Keratinocyte (primary cell): ENCODE results near the gene SLC19A1. TPM values are rescaled to one million over a fixed set of nuclear protein-coding genes. Genes with fewer than 3 reads are reported as not detected.

Experiments used
- DNase-seq: peaks from one replicate; pipeline ENCODE4 v3.0.0-alpha.2; 2011; ENCODE audit warnings: low read depth, missing footprints, low spot score
- FAIRE-seq: peaks from 2 replicates; lab custom pipeline; 2011; peaks lifted over from hg19 to GRCh38; lab: Jason Lieb, UNC
- H2AFZ ChIP-seq: 2 replicates; pipeline ENCODE4 v1.6.0; 2012; ENCODE audit warnings: low read length, control low read depth, inconsistent platforms; ENCODE audit not compliant: control insufficient read depth
- H3K27ac ChIP-seq: 2 replicates; pipeline ENCODE4 v1.5.1; 2011; ENCODE audit warnings: low read length; ENCODE audit not compliant: control insufficient read depth, insufficient read depth
- H3K27me3 ChIP-seq: 3 replicates; pipeline ENCODE4 v1.6.0; 2011; ENCODE audit warnings: low read length; ENCODE audit not compliant: control insufficient read depth, insufficient read depth; ENCODE audit errors: extremely low read depth
- H3K36me3 ChIP-seq, 2 experiments: 2 replicates in 1 of 2; 3 replicates in 1 of 2; pipeline ENCODE4 v1.5.1; 2011; ENCODE audit warnings: low read length in 2 of 2, mild to moderate bottlenecking in 1 of 2; ENCODE audit not compliant: control insufficient read depth in 2 of 2, insufficient read depth in 2 of 2; ENCODE audit errors: extremely low read depth in 1 of 2
- H3K4me1 ChIP-seq: 3 replicates; pipeline ENCODE4 v1.5.1; 2011; ENCODE audit warnings: low read length; ENCODE audit not compliant: control insufficient read depth, insufficient read depth; ENCODE audit errors: extremely low read depth
- H3K4me2 ChIP-seq: 3 replicates; pipeline ENCODE4 v1.6.0; 2011; ENCODE audit warnings: low read depth, low read length; ENCODE audit not compliant: control insufficient read depth, insufficient read depth; ENCODE audit errors: extremely low read depth
- H3K4me3 ChIP-seq, 3 experiments: fragments of 200-600 bp in 1 of 3; sonication (generic) in 1 of 3; 2 replicates in 2 of 3; 3 replicates in 1 of 3; pipeline ENCODE4 v1.5.1; 2011 to 2016; ENCODE audit warnings: low read length in 3 of 3, mild to moderate bottlenecking in 3 of 3, control low read depth in 2 of 3, inconsistent platforms in 1 of 3, low read depth in 1 of 3, mixed read lengths in 1 of 3, mixed run types in 1 of 3, moderate library complexity in 1 of 3; ENCODE audit not compliant: control insufficient read depth in 2 of 3, insufficient read depth in 2 of 3; ENCODE audit errors: extremely low read depth in 1 of 3
- H3K79me2 ChIP-seq: 2 replicates; pipeline ENCODE4 v1.6.0; 2012; ENCODE audit warnings: low read length; ENCODE audit not compliant: control insufficient read depth, insufficient read depth
- H3K9ac ChIP-seq: 3 replicates; pipeline ENCODE4 v1.6.0; 2011; ENCODE audit warnings: low read length; ENCODE audit not compliant: control insufficient read depth, insufficient read depth; ENCODE audit errors: extremely low read depth
- H3K9me1 ChIP-seq: 3 replicates; pipeline ENCODE4 v1.6.0; 2011; ENCODE audit warnings: low read length; ENCODE audit not compliant: control insufficient read depth, insufficient read depth; ENCODE audit errors: extremely low read depth
- H3K9me3 ChIP-seq: 2 replicates; pipeline ENCODE4 v1.5.1; 2012; ENCODE audit warnings: low read depth, low read length; ENCODE audit not compliant: control insufficient read depth
- H4K20me1 ChIP-seq: 3 replicates; pipeline ENCODE4 v1.6.0; 2011; ENCODE audit warnings: low read length; ENCODE audit not compliant: control insufficient read depth, insufficient read depth; ENCODE audit errors: extremely low read depth
- CTCF ChIP-seq, 3 experiments: IDR thresholded peaks in 1 of 3; conservative IDR thresholded peaks in 1 of 3; optimal IDR thresholded peaks in 1 of 3; 2 replicates in 2 of 3; 3 replicates in 1 of 3; pipeline versions ENCODE3 to v1.5.1; 2011; ENCODE audit warnings: low read length in 3 of 3, mild to moderate bottlenecking in 3 of 3, moderate library complexity in 2 of 3, control low read depth in 1 of 3, inconsistent platforms in 1 of 3; ENCODE audit not compliant: insufficient read depth in 2 of 3; ENCODE audit errors: extremely low read depth in 1 of 3
- EZH2 ChIP-seq: IDR thresholded peaks from one replicate; pipeline ENCODE4 v1.6.1; 2012; ENCODE audit warnings: inconsistent platforms, mild to moderate bottlenecking, low read length, moderate library complexity
- dilution Hi-C: fragments of 300-500 bp; cut with MboI; formaldehyde crosslinking; loops from one replicate; pipeline ENCODE4 v1.7.0; 2020; ENCODE audit warnings: low sequenced_read_pairs; ENCODE audit not compliant: extremely low pct_ligation_motif_present
- polyA plus RNA-seq, 5 experiments: library from polyadenylated mRNA; depleted of rRNA in 3 of 5; stranded (reverse) in 3 of 5; stranded (forward) in 1 of 5; unstranded in 1 of 5; fragments of >200 nt; gene quantifications; 1 replicate in 1 of 5; 2 replicates in 3 of 5; 3 replicates in 1 of 5; pipeline versions ENCODE4 v1.2.1 to v1.2.3, GENCODE V29; 2011 to 2012; ENCODE audit warnings: missing spikeins in 2 of 5, low read depth in 1 of 5, low replicate concordance in 1 of 5

SLC19A1 gene
- polyA plus RNA-seq, 1 donor (not counting 4 experiments of a cell fraction or from before 2014, with no cell fraction given), result 3.8 TPM

GRCh38 chr21:45471525-45472221, 70.6 kb downstream of the SLC19A1 start:
- H3K9me1 ChIP-seq, result no peaks in the 10 kb centered on the region
- H2AFZ ChIP-seq, result peak overlapping the region; percentile 37
- H3K79me2 ChIP-seq, result no peaks in the 10 kb centered on the region
- no peaks in the 10 kb centered on the region for H3K9me3 ChIP-seq
- H3K27me3 ChIP-seq, result no peaks in the 10 kb centered on the region
- H4K20me1 ChIP-seq, result no peaks in the 10 kb centered on the region
- DNase-seq (no peak), FAIRE-seq (no peak)
- TF ChIP-seq EZH2, result no peak
- TF ChIP-seq CTCF (optimal IDR thresholded peaks at IDR 0.05 in 1 of 3, IDR thresholded peaks at IDR 0.05 in 1 of 3, conservative IDR thresholded peaks at IDR 0.05 in 1 of 3; ENCODE audit: extremely low read depth in 1 of 3, insufficient read depth in 2 of 3, low read length in 3 of 3), result no peak
- H3K9ac ChIP-seq, result peak overlapping the region; percentile 60
- H3K4me3 ChIP-seq, result peak overlapping the region in 2 of 3 experiments; percentile 40 to 49
- peak overlapping the region; percentile 75 for H3K27ac ChIP-seq
- dilution Hi-C loops, result no loop called here
- H3K4me2 ChIP-seq, result peak overlapping the region; percentile 93
- peaks cover 3 to 6% of the 10 kb centered on the region in 2 experiments for H3K36me3 ChIP-seq
- peaks cover 31% of the 10 kb centered on the region for H3K4me1 ChIP-seq

GRCh38 chr21:45470773-45471524, 71.3 kb downstream of the SLC19A1 start:
- dilution Hi-C loops, result no loop called here
- FAIRE-seq, result peak; percentile 97
- Histone ChIP-seq H3K36me3 (peaks cover 0 to 3% of the 10 kb centered on the region in 2 experiments), H3K79me2 (no peaks in the 10 kb centered on the region), H3K4me3 (peak overlapping the region in 2 of 3 experiments; percentile 40 to 49), H3K9me3 (no peaks in the 10 kb centered on the region), H3K27me3 (no peaks in the 10 kb centered on the region), H2AFZ (peak overlapping the region; percentile 69), H3K27ac (peak overlapping the region; percentile 75), H4K20me1 (no peaks in the 10 kb centered on the region), H3K4me1 (peaks cover 31% of the 10 kb centered on the region), H3K9ac (peak overlapping the region; percentile 60), H3K9me1 (no peaks in the 10 kb centered on the region), H3K4me2 (peak overlapping the region; percentile 93)
- DNase-seq, result peak; percentile 42
- TF ChIP-seq EZH2 (no peak), CTCF (optimal IDR thresholded peaks at IDR 0.05 in 1 of 3, IDR thresholded peaks at IDR 0.05 in 1 of 3, conservative IDR thresholded peaks at IDR 0.05 in 1 of 3; ENCODE audit: extremely low read depth in 1 of 3, insufficient read depth in 2 of 3, low read length in 3 of 3) (peak in 1 of 3 experiments; percentile 19)
